H54 (cell line): ENCODE data around the gene FRAS1.
"Not testable (repeated sequence)": the region's sequence is repeated elsewhere in the genome, so short reads cannot be mapped to it uniquely, and the experiment has no call there.

Source experiments
- DNase-seq: peaks from one replicate; pipeline ENCODE4 v3.0.0; 2011; ENCODE audit warnings: low spot score, mixed read lengths; ENCODE audit not compliant: insufficient read length
- FAIRE-seq: peaks from 3 replicates; lab custom pipeline; 2011; peaks lifted over from hg19 to GRCh38; lab: Jason Lieb, UNC
- POLR2A ChIP-seq: IDR thresholded peaks from 2 replicates; pipeline ENCODE4 v1.6.1; 2011; ENCODE audit warnings: low read depth, mild to moderate bottlenecking, low read length

The FRAS1 gene

DNA sequence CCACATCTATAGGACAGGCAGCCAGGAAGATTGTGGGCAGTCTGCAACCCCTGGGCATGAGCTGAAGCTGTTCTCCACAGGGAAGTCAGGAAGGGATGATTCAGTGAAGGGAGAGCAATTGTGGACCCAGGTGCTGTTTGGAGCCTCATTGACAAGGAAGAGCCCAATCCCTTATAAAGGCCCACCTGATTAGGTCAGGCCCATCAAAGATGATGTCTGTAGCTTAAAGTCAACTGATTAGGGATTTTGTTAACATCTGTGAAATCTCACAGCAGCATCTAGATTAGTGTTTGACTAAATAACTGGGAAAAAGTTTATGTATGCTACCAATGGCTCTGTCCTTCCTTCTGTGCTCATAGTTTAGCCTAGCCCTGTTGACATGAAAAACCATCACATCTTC, 127.5 kb downstream of the FRAS1 start:
- no peak for DNase-seq
- FAIRE-seq = no peak
- no peak for TF ChIP-seq POLR2A

DNA sequence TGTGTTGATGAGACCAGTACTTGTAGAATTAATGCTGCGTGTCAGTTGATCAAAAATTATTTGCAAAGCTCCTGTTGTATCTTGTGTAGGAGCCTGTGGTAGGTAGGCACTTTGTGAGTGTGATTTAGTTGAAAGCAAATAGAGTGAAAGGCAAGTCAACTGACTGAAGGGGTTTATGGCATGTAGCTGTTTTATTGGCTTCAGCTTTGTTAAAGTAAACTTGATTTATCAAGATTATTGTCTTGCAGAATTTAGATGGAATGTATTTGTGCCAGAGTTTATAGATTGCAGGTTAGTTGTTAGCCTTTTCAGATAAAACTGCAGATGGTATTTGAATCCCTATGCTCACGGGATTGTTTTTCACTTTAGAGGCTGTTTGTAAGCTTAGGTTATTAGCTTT, 128.0 kb downstream of the FRAS1 start:
- no peak for TF ChIP-seq POLR2A
- DNase-seq = no peak
- no peak for FAIRE-seq

DNA sequence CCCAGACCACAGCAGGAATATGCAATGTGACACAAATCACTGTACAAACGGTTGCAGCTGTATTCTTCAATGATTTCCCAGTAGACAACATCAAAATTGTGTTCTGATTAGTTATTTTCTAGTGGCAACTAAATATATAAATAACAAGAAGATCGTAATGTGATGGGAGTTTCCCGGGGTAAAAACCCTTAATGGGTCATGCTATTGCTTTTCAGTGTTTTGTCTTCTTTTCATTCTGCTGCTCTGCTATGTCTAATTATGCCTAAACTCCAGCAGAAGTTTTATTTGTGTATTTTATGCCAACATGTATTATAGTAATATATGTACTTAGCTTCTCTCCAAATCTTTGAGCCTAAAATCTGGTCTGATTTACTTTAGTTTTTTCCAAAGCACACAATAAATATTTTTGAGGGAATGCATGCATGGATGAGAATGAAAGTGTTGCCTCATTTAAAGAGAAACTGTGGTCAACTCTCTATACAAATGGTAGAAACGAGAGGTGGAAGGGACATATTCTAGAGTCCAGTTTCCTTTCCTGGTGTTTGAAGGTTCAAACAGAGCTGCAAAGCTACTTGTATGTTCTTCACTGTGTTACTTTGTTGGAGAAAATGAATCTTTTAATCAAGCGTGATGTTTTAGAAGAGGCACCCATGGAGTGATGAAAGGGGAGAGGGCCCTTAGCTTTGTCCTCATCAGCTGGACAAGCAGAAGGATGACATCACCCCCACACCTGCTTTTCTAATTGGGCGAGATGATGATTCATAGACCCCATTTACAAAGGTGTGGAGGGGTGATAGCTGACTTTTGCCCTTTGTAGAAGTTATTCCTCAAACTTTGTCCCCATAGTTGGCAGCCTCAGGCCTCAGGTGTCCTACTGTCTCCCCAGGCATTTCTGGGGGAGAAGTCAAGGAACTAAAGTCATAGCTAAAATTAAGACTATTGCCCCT, 129.7 kb downstream of the FRAS1 start:
- FAIRE-seq = no peak
- DNase-seq = no peak
- no peak for TF ChIP-seq POLR2A

DNA sequence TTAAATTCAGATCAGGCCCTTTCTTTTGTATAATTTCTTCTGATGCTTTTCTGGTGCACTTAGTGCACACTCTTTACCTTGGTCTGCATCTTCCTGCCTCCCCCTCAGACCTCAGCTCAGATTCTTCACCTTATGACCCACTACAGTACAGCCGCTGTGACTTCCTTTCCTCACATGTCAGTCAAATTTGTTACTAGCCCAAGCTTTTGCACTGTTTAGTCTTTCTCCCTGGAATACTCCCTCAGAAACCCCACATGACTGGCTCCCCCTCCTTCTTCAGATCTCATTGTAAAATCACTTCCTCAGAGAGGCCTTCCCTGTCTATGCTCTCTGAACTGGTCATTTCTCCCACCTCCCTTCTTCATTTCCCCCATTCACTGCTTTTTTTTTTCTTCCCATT, 132.9 kb downstream of the FRAS1 start:
- TF ChIP-seq POLR2A = no peak
- FAIRE-seq (no peak), DNase-seq (no peak)

DNA sequence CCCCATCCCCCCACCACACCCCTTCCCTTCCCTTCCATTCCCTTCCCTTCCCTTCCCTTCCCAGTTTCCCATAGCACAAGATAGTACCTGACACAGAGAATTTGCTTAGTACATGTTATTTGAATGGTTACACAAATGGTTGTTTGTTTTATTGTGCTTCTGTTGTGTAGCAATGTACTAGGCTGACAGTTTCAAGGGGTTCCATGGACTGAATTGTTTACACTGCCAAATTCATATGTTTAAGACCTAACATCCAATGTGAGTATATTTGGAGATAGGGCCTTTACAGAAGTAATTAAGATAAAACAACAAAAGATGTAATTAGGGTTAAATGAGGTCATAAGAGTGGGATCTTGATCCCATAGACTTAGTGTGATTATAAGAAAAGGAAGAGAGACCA, 133.5 kb downstream of the FRAS1 start:
- FAIRE-seq (no peak), DNase-seq (no peak)
- TF ChIP-seq POLR2A = no peak

DNA sequence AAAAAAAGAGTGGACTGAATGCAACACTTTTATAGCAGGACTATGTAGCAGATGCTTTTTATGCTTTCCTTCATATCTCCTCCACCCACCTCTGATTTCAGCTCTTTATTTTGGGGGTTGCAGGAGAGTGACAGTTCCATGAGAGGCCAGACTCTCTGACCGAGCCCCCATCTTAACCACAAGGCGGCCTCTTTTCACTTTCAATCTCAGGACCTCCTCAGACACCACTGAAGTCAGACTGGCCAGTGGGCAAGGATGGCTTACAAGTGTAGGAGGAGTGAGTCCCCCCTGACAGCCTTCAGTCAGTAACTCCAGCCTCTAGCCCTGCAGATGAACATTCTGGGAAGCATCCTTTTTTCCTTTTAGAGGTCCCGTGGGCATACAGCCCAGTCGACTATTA, 140.8 kb downstream of the FRAS1 start:
- no peak for FAIRE-seq
- DNase-seq = no peak
- no peak for TF ChIP-seq POLR2A

DNA sequence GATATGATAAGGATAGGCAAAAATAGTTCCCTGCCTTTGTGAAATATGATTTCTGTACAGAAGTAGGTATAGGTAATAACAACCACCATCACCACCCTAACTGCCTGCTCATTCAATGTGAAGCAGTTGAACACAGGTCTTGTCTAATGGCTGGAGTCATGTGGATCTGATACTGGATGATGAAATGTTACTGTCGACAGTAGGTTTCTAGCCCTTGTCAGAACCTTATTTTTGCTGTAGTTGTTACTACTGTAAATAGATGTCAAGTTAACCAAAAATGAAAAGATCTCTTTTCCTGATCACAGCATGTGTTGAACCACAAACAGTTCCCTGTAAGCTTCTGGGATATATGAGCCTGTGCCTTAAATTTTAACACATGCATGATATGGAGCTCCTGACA, 142.9 kb downstream of the FRAS1 start:
- no peak for FAIRE-seq
- no peak for DNase-seq
- TF ChIP-seq POLR2A = no peak

DNA sequence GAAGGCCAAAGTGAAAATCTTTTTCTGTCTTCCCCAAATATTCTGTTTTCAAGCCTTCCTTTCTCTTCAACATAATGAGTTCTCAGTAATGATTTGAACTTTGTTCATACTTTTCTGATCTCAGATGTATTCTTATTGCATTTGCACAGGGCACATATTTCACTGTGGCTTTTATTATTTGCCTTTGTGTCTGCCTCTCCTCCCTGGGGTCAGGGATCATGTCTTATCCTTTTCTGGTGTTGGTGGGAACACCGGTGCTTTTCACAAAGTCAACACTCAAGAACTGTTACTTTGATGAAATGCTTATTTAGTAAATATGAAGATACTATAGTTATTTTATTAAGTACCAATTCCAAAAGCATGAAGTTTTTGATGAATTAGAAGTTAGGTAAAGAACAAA, 143.8 kb downstream of the FRAS1 start:
- DNase-seq (no peak), FAIRE-seq (no peak)
- no peak for TF ChIP-seq POLR2A

DNA sequence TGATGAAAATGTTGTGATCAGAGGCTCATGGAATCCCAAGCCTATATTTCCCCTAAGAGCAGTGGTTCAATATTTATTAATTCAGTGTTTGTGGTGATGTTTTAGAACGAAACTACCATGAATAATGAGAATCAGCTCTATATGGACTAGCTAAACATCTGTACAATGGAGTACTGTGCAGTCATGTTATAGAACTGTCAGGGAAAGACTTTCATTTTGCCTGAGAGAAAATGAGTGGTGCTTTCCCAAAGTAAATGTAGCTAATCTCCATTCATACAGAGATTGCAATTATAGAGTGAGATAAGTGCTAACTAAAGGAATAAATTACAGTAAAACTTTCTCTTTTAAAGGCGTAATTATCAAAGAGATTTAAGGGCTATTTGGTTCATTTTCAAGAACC, 147.1 kb downstream of the FRAS1 start:
- DNase-seq (no peak), FAIRE-seq (no peak)
- no peak for TF ChIP-seq POLR2A

DNA sequence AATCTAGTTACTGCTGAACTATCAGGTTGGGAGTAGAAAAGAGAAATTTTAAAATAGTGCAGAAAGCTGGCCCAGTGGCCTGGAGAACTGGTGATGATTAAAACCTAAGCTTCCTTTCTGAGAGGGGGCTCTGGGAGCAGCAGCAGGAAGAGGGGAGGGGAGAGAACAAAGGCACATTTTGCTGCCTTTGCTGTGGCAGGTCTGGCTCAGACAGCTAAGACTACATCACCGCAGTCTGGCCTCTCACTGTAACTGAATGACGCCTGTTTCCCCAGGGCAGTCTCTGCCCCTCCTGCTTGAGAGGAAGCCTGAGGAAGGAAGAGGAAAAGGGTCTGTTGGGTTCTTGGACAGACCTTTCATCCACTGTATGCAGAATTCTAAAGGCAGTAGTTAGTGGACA, 148.5 kb downstream of the FRAS1 start:
- FAIRE-seq (no peak), DNase-seq (no peak)
- no peak for TF ChIP-seq POLR2A

DNA sequence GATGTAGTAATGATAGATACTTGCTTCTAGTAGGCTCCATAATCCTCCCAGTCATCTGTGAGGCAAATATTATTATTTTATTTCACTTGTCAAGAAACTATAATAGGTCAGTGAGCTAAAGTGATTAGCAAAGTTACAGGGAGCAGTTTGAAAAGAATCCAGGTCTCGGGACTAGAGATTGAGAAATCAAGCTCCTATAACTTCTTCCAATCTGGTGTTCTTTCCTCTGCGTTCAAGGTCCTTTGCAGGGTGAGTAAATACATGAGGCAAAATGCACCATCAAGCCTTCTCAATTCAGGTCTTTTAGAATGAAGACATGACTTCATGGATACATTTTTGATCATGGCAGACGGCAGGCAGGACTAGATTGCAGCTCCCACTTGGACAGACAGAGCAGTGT, 150.4 kb downstream of the FRAS1 start:
- TF ChIP-seq POLR2A = no peak
- DNase-seq (no peak), FAIRE-seq (no peak)

DNA sequence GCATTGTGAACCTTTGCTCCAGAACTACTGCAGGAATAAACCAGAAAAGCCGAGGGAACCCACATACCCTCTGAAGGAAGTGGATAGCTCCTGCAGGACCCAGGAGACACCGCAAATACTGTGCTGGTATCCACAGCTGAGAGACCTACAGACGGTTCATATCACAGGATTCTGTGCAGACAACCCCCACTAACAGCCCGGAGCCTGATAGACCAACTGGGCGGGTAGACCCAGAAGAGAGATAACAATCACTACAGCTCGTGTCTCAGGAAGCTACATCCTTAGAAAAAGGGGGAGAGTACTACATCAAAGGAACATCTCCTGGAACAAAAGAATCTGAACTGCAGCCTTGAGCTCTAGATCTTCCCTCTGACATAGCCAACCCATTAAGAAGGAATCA, 150.8 kb downstream of the FRAS1 start:
- no peak for FAIRE-seq
- no peak for DNase-seq
- no peak for TF ChIP-seq POLR2A

DNA sequence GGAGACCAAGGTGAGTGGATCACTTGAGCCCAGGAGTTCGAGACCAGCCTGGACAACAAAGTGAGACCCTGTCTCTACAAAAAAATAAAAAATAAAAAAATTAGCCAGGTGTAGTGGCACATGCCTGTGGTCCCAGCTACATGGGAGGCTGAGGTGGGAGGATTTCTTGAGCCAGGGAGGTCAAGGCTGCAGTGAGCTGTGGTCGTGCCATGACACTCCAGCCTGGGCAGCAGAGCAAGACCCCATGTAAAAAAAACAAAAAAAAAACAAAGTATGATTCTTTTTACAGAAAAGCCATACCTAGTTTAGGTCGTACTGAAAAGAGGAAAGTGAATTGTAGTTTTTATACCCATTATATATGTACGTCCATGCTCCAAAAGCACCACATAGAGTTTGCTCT, 151.8 kb downstream of the FRAS1 start:
- not testable (repeated sequence) for FAIRE-seq, DNase-seq

DNA sequence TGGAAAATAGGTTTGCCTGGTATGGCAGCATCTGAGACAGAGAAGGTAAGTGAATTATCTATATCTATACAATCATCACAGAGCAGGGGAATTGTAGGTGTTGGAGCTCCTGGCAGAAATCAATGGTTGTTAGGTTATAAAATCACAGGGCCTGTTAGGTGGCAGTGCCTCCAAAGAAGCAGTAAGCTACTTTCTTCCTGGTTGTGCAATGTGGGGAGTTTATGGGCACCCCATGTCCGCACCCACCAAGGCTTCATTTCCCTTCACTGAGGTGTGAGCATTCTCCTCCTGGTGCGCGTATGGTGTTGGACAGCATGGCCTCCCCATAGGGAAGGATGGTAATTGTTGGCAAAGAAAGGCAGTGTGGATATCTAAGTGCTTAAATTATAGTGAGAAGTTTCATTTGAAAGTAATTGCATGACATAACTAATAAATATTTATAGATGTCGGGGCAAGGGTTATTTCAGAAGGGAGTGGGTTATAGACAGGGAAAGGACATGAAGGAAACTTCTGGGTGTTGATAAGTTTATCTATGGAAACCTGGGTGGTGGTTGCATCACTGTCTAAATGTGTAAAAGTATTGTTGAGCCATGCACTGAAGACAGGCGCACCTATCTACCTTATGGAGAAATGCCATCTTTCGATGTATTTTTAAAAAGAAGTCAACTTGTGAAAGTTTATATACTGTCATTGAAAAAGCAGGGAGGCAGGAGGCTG, 153.7 kb downstream of the FRAS1 start:
- no peak for DNase-seq
- FAIRE-seq = no peak
- no peak for TF ChIP-seq POLR2A

DNA sequence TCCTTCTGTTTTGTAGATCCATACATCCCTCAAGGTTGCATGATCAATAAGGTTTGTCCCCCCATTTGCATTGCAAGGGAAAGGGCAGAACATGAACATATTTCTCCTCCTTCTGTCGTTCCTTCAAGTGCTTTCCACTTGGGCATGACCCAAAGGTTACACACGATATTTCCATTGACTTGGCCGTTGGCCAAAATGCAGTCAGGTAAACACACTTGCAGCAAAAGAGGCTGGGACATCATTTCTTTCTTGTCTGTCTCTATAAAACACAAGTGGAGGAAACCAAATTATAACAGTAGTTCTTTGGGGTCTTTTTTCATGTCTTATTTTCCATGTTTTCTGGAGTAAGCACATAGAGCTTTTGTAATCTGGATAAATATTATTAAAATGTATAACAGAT, 156.1 kb downstream of the FRAS1 start:
- TF ChIP-seq POLR2A = no peak
- no peak for FAIRE-seq
- DNase-seq = no peak

DNA sequence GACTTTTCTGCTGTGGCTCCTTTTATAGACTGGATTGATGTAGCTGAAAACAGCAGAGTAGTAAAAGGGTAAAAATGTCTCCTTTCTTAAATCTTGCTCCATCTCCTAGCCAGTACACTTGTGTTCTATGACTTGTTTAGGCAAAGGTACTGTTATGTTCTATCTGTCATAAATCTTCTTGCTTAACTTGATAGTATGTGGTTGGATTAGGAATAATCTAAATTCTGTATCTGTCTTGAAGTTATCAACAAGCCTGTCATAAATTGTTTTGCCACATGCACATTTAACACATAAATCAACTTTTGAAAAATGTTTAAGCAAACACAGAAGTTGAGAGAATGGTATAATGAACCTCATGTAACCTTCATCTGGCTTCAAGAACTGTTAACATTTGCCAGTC, 157.0 kb downstream of the FRAS1 start:
- no peak for TF ChIP-seq POLR2A
- FAIRE-seq = no peak
- DNase-seq = no peak
